ENCODE data around the gene P3H3. TPM values are rescaled to one million over a fixed set of nuclear protein-coding genes. Genes with fewer than 3 reads are reported as not detected.

The P3H3 gene
- total and polyA plus RNA-seq, 2 donors (not counting 3 experiments of a cell fraction or from before 2014, with no cell fraction given): 75.9 to 76.5 TPM

DNA sequence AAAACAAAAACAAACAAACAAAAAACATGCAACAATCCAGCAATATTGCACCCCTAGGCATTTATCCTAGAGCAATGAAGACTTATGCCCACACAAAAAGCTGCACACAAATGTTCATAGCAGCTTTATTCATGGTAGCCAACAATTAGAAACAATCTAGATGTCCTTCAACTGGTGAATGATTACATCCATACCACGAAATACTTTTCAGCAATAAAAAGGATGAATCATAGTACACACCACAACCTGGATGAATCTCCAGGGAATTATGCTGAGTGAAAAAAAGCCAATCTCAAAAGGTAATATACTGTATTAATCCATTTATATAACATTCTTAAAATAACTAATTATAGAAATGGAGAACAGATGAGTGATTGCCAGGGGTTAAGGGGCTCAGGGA lies 21.0 kb upstream of the P3H3 start:
- Histone ChIP-seq H3K27me3 (ENCODE audit: control insufficient read depth in 2 of 2, insufficient read depth in 2 of 2, low read length in 2 of 2) (peaks cover 0 to 9% of the 10 kb centered on the region in 2 experiments), H3K79me2 (ENCODE audit: control insufficient read depth, insufficient read depth, low read length) (no peaks in the 10 kb centered on the region), H3K4me2 (ENCODE audit: insufficient read depth, low read length) (no peak overlapping the region), H3K9me1 (replicated peaks; ENCODE audit: control insufficient read depth, extremely low read depth, insufficient read depth, low read length) (no peaks in the 10 kb centered on the region), H3K4me1 (ENCODE audit: control insufficient read depth, extremely low read depth, insufficient read depth, low read length) (no peaks in the 10 kb centered on the region), H3K9ac (replicated peaks; ENCODE audit: extremely low read depth, insufficient read depth, low read length) (no peak overlapping the region), H4K20me1 (replicated peaks; ENCODE audit: control insufficient read depth, extremely low read depth, insufficient read depth, low read length) (no peaks in the 10 kb centered on the region), H3K4me3 (replicated peaks in 1 of 3; ENCODE audit: insufficient read depth in 1 of 3, low read depth in 1 of 3, low read length in 3 of 3) (no peak overlapping the region), H3K9me3 (replicated peaks; ENCODE audit: control insufficient read depth, insufficient read depth, low read length) (no peaks in the 10 kb centered on the region), H3K36me3 (ENCODE audit: control insufficient read depth in 2 of 2, extremely low read depth in 1 of 2, insufficient read depth in 2 of 2, low read length in 2 of 2) (no peaks in the 10 kb centered on the region), H3K27ac (ENCODE audit: insufficient read depth, low read depth, low read length) (no peak overlapping the region), H2AFZ (ENCODE audit: low read depth, low read length) (no peak overlapping the region)
- ChIA-PET POLR2A (no interaction called here), CTCF (interaction anchor here (0.9 to 1.7 kb wide), 3 partner anchors 11 to 18 kb away, joined by 3 to 4 read pairs (median 3); no protein-coding TSS in a partner anchor)
- BruUV-seq (replicated peaks): no TSS peak
- FAIRE-seq (no peak), DNase-seq (ENCODE audit: low read depth, low spot score) (no peak)
- dilution Hi-C loops (cut with MboI; ENCODE audit: extremely low pct_ligation_motif_present, low sequenced_read_pairs): no loop called here
- TF ChIP-seq FOS (IDR thresholded peaks at IDR 0.05; ENCODE audit: borderline replicate concordance, insufficient read depth, low read length) (no peak), POLR2A (IDR thresholded peaks at IDR 0.05; ENCODE audit: low read depth, low read length) (no peak), CTCF (IDR thresholded peaks at IDR 0.05; ENCODE audit: extremely low read depth in 1 of 2, insufficient read depth in 1 of 2, low read depth in 1 of 2, low read length in 2 of 2) (no peak), EZH2 (IDR thresholded peaks at IDR 0.05; ENCODE audit: borderline replicate concordance, low read depth, low read length, severe bottlenecking) (no peak), GATA2 (IDR thresholded peaks at IDR 0.05; ENCODE audit: insufficient read depth, insufficient read length, low read depth, low read length) (no peak), POLR2AphosphoS5 (IDR thresholded peaks at IDR 0.05; ENCODE audit: insufficient read depth, low read depth, low read length) (no peak), MYC (IDR thresholded peaks at IDR 0.05; ENCODE audit: low read depth, low read length) (no peak), JUN (IDR thresholded peaks at IDR 0.05; ENCODE audit: borderline replicate concordance, insufficient read depth, insufficient read length, low read depth) (no peak)
- TF ChIP-seq, protein P1, sequence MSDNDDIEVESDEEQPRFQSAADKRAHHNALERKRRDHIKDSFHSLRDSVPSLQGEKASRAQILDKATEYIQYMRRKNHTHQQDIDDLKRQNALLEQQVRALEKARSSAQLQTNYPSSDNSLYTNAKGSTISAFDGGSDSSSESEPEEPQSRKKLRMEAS (IDR thresholded peaks at IDR 0.05; ENCODE audit: insufficient read depth, insufficient read length): no peak
- intact Hi-C loops (cut with micrococcal nuclease): no loop called here

Data from endothelial cell of umbilical vein (primary cell).